Hepatocyte (in vitro differentiated cells): ENCODE results near the gene GRID1.

Experiments used
- EZH2 ChIP-seq: fragments of 200-600 bp; sonication (generic); IDR thresholded peaks from 2 replicates; pipeline ENCODE4 v1.6.1; 2016; ENCODE audit warnings: antibody characterized with exemption, mild to moderate bottlenecking, borderline replicate concordance
- EZH2phosphoT487 ChIP-seq: fragments of 200-600 bp; sonication (generic); IDR thresholded peaks from one replicate; pipeline ENCODE4 v1.6.1; 2018; ENCODE audit warnings: antibody characterized with exemption, mild to moderate bottlenecking, low read depth, moderate library complexity; ENCODE audit not compliant: unreplicated experiment, severe bottlenecking
- TF ChIP-seq, protein P1 (sequence below): fragments of 200-600 bp; sonication (generic); IDR thresholded peaks from 2 replicates; pipeline ENCODE4 v1.5.1; 2016; ENCODE audit warnings: antibody characterized with exemption, mild to moderate bottlenecking; ENCODE audit not compliant: poor library complexity

DNA sequence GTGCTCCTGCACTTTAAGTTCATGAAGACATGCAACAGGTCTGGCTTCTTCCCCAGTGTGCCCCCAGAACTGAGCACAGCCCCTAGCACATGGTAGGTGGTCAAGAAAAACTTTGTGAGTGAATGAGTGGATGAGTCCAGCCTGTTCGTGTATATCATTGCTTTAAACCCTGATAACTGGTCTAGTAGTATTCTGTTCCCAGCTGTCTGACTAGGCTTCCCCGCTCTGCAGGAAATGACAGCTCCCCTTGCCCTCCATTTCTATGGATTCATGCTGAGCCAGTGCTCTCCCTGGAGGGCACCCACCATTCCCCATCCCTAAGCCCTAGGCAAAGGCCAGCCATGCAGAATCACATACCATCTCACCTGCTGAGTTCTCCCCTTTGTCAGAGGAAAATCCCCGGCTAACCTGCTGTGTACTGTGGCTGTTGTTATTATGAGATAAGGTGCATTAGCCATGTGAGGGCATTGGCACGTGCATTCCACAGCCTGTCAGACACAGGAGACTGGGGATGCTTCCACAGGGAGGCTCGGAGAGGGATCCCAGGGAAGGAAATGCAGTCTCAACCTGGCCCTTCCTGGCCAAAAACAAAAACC lies 698.9 kb downstream of the GRID1 start:
- TF ChIP-seq, protein P1, sequence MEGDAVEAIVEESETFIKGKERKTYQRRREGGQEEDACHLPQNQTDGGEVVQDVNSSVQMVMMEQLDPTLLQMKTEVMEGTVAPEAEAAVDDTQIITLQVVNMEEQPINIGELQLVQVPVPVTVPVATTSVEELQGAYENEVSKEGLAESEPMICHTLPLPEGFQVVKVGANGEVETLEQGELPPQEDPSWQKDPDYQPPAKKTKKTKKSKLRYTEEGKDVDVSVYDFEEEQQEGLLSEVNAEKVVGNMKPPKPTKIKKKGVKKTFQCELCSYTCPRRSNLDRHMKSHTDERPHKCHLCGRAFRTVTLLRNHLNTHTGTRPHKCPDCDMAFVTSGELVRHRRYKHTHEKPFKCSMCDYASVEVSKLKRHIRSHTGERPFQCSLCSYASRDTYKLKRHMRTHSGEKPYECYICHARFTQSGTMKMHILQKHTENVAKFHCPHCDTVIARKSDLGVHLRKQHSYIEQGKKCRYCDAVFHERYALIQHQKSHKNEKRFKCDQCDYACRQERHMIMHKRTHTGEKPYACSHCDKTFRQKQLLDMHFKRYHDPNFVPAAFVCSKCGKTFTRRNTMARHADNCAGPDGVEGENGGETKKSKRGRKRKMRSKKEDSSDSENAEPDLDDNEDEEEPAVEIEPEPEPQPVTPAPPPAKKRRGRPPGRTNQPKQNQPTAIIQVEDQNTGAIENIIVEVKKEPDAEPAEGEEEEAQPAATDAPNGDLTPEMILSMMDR = no peak
- TF ChIP-seq EZH2 (no peak), EZH2phosphoT487 (no peak)
